ENCODE measurements around the gene UBE2M.
A peak's percentile ranks its signal among the peaks of the same experiment; 100 is the strongest.
"Not testable (repeated sequence)": the region's sequence is repeated elsewhere in the genome, so short reads cannot be mapped to it uniquely, and the experiment has no call there.

UBE2M gene

GRCh38 chr19:58555369-58555885, 3.0 kb downstream of the UBE2M start:
- DNase-seq, result no peak

- DNase-seq, result peak; percentile 98
Observed at GRCh38 chr19:58554494-58555368, 3.7 kb downstream of the UBE2M start, which contains the start of gene CHMP2A. CHMP2A (minus strand) TSS chr19:58555105; CDS start chr19:58554212, 893 bp downstream.

GRCh38 chr19:58553799-58554493, 4.5 kb downstream of the UBE2M start:
- no peak for DNase-seq

- DNase-seq, result no peak
Observed at GRCh38 chr19:58552655-58553054, 5.8 kb downstream of the UBE2M start.

GRCh38 chr19:58551577-58552471, 6.6 kb downstream of the UBE2M start:
- DNase-seq, result no peak

- DNase-seq, result no peak
Observed at GRCh38 chr19:58551123-58551497, 7.3 kb downstream of the UBE2M start.

GRCh38 chr19:58550362-58551122, 7.9 kb downstream of the UBE2M start:
- no peak for DNase-seq

- DNase-seq, result no peak
Observed at GRCh38 chr19:58549664-58550361, 8.6 kb downstream of the UBE2M start.

GRCh38 chr19:58548859-58549663, 9.3 kb downstream of the UBE2M start:
- no peak for DNase-seq

GRCh38 chr19:58547323-58548312, 10.8 kb downstream of the UBE2M start:
- no peak for DNase-seq

GRCh38 chr19:58546019-58546530, 12.3 kb downstream of the UBE2M start:
- DNase-seq, result no peak

- DNase-seq, result no peak
Observed at GRCh38 chr19:58545286-58546018, 13.0 kb downstream of the UBE2M start.

GRCh38 chr19:58544591-58545285, 13.7 kb downstream of the UBE2M start:
- peak; percentile 68 for DNase-seq

- peak; percentile 100 for DNase-seq
Observed at GRCh38 chr19:58543826-58544590, 14.4 kb downstream of the UBE2M start, which contains the start of gene TRIM28. TRIM28 (plus strand) TSS chr19:58544064; CDS start chr19:58544758, 694 bp downstream.

- not testable (repeated sequence) for DNase-seq
Observed at GRCh38 chr19:58542641-58543372, 15.6 kb downstream of the UBE2M start.

GRCh38 chr19:58539169-58539559, 19.2 kb downstream of the UBE2M start:
- DNase-seq, result not testable (repeated sequence)
